ENCODE measurements around the gene USP12.

Gene USP12

DNA sequence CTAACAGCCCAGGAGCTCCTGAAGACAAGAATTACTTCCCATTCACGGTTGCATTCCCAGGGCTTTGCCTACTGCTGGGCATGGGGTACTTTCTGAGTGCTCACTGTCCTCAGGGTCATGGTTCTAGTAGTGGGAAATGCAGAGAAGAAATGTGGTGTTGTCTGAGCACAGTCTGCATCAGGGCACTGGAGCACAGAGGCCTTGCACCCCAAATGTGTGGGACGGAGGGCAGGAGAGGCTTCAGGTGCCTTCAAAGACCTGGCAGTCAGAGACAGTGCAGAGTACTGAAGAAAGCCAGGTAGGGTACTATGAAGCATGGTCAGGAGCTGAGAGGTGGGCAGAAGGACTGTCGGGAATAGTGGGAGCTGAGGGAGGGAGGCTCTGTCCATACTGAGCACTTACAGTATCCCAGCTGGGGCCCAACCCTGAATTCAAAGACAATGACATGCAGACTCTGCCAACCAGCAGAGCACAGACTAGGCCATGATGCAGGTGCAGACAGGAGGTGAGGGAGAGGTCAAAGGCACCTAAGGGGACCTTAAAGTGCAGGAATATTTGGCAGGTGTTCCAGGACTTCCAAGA is 144.4 kb downstream of the USP12 start:
- DNase-seq, result no peak

DNA sequence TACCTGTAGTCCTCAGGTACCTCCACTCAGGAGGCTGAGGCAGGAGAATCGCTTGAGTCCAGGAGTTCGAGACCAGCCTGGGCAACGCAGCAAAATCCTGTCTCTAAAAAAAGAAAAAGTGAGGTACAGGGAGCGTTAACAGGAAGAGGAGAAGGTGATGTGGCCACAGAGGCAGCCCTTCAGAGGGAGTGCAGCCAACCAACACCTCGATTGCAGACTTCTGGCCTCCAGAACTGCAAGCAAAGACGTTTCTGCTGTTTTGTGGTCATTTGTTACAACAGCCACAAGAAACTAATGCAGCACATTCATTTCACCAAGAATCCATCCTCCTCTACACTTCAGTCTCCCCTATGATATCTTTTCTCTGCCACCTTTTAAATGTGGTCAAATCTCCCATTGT is 145.2 kb downstream of the USP12 start:
- no peak for DNase-seq

DNA sequence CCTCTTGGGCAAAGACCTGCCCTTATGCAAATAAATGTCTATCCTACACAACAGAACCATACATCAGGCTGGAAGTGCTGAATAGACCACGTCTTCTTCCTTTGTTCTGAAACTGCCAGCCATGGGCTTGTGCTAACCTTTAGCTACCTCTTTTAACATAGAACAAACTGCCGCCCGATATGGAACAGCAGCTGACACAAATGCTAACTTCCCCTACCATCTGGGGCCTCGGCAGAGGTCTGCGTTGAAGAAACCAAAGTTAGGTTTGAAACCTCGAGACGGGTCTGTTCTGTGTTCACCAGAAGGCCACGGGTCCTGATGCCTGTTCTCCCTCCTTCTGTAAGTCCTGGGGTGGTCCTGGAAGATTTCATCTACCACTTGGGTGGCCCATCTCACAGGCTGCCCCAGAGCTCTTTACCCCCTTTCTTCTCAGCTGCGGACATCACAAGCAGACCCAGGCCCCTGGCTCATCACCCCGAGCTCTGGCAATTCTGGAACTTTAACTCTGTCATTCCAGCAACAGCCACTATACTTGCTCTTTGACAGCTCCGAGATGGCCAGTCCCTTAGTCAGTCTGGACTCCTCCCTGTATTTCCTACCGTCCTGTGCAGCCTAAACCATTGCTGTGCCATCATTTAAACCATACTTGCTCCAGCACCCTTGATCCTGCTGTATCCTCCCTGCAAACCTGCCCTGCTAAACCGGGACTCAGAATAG is 146.7 kb downstream of the USP12 start:
- DNase-seq, result no peak

DNA sequence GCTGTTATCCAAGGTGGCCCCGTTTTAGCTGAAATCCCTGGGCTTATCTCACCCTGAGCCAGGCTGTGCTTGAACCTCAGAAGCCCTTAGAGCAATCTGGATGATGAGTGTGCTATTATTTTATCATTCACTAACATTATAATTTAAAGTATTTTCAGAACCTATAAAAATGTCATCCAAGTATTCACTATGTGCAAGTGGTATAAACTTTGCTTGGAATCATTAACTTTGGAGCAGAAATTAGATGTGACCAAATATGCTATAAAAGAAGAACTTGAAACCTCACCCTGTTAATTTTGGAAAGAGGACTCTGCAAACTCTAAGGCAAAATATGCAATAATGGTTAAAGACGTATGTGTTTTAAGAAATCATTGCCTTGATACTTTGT is 147.5 kb downstream of the USP12 start:
- no peak for DNase-seq

DNA sequence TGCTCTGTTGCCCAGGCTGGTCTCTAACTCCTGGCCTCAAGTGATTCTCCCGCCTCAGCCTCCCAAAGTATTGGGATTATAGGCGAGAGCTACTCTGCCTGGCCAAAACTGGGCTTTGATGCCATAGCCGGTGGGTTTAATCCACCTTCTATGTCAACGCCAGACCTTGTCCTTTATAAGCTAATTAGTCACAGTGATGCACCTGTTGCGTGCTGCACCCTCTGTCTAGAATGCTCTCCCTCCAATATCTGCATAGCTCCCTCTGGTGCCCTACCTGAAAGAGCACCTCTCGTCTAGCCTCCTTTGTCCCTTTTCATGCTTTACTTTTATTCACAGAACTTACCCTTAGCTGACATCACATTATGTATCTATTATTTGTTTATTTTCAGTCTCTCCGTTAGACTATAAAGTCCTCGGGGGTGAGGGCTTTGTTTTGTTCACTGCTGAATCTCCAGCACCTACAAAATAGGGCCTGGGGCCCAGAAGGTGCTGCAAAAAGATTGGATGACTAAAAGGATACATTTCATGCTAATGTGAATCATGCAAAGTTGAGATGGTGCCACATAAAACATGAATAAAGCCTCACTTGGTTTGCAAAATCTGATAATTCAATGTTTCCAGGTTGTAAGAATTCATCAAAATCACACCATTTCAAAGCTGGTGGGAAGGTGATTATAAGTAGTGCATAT is 148.1 kb downstream of the USP12 start:
- DNase-seq, result no peak

DNA sequence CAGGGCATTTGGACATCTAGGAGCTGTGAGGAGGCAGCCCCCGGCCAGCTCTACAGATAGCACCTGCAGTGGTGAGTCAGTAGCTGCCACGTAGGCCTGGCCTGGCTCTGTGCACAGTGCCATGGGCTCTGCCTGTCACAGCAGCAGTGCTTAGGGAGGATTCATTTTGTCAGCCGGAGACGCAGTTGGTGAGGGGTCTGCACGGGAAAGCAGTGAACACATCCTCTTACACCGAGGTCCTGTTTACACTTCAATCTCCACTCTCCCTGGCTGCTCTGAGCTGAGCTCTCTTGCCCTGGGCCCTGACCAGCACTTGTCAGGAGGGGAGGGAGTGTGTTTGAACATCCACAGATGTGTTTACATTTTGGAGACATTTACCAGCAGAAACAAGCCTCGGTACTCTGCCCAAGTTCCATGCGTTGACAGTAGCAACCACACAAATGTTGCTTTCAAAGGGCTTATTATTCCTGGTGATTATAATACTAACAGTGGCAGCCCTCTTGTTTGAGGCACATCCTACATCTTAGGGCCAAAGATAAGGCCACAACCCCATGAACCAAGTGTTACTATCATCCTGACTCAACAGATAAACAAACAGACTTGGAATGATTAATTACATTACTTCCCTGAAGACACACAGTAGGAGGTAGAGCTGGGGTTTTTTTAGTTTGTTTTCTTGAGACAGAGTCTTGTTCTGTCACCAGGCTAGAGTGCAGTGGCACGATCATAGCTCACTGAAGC is 148.9 kb downstream of the USP12 start:
- DNase-seq, result no peak

DNA sequence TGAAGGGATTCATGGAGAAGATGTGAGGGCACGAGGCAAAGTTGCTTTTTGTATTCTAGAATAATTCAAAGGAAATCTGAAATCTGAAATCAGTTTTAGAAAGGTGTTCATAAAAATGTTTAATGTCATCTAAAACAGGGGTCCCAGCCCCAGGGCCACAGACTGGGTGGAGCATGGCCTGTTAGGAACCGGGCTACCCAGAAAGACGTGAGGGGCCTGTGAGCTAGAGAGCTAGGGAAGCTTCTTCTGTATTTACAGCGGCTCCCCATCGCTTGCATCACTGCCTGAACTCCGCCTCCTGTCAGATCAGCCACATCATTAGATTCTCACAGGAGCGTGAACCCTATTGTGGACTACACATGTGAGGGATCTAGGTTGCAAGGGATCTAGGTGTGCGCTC is 151.2 kb downstream of the USP12 start:
- DNase-seq, result no peak

DNA sequence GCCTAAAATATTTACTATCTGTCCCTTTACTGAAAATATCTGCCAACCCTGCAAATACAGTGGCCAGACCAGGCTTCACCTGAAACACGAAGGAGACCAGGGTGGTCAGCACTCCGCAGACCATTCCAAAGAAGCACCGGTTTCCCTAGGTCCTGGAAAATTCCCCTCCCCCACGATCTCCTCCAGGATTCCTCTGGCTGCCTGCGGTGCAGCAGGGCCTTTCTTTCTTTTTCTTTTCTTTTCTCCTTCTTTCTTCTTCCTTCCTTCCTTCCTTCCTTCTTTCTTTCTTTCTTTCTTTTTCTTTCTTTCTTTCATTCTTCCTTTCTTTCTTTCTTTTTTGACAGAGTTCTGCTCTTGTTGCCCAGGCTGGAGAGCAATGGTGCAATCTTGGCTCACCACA is 152.7 kb downstream of the USP12 start:
- no peak for DNase-seq

DNA sequence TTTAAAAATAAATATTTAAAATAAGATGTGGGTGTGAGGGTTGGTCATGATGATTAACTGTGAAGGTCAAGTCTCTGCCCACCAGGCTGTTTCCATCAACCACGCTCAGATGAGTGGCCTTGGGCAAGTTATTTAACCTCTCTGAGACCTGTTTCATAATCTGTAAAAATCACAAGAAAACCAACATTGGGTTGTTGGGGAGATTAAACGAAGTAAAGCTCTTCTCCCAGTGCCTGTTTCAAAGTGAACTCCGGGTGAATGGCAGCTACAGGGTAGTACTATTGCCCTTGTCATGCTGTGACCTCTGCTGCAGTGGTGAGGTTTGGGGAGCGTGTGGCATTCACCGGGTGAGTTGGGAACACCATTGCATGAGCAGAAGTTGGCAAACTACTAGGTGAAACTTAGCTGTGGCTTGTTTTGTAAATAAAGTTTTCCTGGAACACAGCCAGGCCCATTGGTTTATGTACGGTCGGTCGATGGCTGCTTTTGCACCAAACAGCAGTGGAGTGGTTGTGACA is 153.2 kb downstream of the USP12 start:
- no peak for DNase-seq

DNA sequence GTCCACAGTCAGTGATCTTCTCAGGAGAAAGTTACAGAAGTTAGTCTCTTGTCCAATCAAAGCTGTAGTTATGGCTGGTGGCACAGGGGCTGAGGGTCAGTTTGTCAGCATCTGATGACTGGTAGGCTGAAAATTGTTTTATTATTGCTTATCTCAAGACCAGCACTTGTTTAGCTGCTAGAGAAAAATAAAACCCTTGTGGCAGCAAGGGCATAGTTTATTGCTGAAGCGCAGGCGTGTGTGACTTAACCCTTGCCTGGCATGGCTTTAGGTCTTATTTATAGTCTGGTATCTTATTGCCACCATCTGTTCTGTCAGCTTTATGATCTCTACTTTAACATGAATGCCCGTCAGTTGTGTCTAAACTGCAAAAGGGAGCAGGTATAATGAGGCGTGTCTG is 154.7 kb downstream of the USP12 start:
- no peak for DNase-seq

All from NCI-H187 (cell line).